Embryonic facial prominence (tissue), 1 donor: ENCODE results near the gene COL18A1.

Experiments used
- DNase-seq: peaks from one replicate; pipeline ENCODE4 v3.0.0-alpha.2; 2016; ENCODE audit errors: extremely low spot score

Gene COL18A1

DNA sequence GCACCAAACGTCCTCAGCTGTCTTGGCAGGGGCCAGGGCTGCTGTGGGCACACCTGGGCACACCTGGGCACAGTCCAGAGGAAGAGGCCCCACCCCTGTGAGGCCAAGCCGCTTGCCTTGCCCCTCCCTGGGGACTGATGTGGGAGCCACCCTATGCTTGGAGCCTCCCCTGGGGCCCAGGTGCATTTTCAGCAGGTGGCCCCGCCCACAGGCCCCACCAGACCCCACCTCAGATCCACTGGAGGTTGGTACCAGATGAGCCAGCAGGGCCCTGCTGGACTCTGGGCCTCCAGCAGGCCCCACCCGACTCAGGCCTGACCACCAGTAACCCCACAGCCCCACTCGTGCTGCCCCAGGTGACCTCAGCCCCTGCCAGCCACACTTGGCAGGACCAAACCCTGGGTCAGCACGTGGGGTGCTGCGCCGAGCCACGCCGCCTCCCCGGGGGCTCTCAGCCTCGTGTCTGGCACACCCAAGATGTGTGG lies 128.4 kb downstream of the COL18A1 start:
- DNase-seq: no peak

DNA sequence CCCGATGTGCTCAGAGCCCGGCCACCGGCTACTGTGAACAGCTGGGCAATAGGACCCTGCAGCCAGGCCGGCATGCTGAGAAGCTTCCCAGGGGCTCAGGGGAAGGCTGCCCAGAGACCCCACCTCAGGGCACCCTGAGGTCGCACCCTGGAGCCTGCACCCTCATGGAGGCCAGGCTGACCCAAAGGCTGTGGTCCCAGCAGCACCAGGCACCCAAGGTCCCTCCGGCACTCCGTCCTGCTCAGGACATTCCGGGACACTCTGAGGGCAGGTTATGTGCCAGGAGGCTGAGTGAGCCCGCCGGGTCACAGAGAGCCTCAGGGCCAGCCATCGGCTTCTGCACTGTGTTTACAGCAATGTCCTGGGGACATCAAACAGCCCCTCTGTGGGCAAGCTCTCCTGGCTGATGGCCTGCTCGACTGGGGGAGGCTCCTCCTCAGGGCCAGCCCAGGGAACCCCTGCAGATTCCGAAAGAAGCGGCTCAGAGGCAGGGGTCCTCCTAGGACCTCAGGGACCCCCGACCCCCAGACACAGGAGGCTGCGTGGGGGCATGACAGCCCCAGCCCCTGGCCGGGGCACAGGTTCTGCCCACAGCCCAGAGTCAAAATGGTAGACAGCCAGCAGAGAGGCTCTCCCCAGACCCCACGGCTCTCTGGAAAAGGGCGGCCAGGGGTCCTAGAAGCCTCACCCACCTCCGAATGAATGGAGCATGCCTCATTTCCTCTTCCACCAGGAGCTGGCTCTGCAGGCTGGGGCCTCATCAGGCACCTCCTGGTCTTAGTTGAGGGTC lies 129.1 kb downstream of the COL18A1 start:
- no peak for DNase-seq

DNA sequence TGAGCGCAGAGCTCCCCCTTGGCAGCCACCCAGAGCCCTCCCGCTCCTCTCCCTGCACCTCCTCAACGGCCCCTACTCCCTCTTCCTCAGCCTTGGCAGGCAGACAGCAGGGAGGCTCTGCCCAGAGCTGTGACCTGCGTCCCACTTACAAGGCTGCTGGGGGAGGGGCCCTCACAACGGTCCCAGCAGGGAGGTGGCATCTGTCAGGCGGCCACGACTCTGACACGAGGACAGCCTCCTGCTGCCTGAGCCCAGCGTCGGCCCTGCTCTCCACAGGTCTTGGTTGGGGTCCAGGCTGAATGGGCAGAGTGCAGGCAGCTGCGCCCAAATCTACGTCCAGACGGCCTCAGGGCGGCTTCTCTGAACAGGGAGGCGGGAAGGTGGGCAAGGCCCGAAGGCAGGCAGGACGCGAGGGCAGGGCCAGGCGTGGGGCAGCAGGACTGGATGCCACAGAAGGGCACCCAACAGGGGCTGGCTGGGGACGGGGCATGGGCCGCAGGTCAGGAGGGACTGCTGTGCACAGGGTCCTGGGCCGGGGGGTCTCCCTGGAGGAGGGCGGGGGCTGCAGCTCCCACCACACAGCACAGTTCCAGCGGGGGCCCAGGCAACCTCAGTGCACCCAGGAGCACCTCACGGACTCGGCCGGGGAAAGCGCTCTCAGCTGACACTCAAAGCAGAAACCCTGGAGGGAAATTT lies 129.8 kb downstream of the COL18A1 start:
- DNase-seq: peak; percentile 48

DNA sequence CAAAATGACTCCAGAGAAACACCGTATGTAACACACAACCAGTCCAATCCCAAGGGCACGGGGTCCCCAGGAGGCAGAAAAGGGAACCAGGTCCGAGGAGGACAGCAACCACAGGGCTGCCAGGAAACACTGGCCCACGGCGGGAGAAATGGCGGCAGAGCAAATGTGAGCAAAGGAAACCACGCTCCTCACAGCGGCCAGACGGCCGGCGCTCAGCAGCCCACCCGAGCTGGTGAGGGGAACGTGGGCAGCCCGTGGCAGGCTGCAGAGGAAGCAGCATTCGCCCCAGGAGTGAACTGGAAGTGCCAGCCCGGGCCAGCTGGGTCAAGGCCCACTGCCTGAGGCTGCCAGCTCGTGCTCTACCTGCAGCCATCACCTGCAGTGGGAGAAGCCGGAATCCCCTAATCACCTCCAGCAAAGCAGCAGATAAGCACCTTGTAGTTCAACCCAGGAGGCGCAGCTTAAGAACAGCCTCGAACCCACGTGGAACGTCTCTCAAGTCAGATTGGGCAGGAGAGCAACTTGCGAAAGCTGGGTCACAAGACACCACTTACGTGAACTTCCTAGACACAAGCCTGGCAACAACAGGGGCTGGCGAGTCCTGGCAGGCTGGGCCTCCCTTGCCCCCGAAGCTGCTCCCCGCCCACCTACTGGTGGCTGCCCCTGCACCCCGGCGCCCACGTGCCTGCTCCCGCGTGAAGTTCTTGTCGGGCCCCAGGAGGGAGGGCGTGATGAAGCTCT lies 130.5 kb downstream of the COL18A1 start:
- no peak for DNase-seq

DNA sequence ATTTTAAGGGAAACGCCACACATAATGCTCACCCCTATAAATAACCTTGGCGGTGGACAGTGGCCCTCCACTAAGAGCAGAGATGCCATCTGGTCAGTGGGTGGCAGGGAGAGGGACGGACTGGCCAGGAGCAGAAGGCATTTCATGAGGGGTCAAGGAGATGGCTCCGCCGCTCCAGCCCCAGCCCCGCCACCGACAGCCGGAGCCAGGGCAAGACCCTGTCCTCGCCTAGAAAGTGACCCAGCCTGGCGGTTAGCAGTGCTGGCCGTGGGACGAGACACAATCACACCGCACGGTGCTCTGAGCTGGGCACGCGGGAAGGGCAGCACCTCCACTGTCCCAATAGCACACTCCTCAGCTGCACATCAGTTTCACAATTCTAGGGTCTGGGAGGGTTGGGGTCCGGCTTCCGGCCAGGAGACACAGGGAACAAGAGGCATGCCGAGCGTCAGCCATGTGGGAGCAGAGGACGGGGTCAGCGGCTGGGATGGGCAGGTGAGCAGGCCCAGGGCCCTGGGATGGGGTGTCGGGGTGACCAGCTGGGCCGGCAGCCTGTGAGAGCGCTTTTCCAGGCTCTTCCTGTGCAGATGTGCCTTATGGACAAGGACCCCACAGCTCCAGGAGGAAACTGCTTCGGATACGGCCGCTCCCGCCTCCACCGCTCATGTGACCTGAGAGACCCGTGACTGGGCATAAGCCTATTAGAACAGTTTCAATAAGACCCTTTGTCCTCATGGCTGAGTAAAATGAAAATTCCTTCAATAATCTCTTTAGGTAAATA lies 131.5 kb downstream of the COL18A1 start:
- DNase-seq: no peak

DNA sequence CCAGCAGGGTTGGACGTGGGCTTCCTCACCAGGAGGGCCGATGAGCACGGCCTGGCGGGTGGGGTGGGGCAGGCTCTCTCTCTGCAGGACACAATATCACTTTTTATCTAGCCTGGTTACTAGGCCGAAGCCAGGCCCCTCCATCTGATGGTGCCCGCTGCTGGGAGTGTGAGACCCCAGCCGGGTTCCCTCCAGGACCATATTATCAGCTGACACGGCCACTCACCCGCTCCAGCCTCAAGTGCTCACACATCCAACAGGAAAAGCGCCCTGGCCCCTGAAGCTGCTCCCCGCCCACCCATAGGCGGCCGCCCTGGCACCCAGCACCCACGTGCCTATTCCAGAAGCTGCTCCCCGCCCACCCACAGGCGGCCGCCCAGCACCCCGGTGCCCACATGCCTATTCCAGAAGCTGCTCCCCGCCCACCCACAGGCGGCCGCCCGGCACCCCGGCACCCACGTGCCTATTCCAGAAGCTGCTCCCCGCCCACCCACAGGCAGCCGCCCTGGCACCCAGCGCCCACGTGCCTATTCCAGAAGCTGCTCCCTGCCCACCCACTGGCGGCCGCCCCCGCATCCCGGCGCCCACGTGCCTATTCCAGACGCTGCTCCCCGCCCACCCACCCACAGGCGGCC lies 132.3 kb downstream of the COL18A1 start:
- DNase-seq: no peak

DNA sequence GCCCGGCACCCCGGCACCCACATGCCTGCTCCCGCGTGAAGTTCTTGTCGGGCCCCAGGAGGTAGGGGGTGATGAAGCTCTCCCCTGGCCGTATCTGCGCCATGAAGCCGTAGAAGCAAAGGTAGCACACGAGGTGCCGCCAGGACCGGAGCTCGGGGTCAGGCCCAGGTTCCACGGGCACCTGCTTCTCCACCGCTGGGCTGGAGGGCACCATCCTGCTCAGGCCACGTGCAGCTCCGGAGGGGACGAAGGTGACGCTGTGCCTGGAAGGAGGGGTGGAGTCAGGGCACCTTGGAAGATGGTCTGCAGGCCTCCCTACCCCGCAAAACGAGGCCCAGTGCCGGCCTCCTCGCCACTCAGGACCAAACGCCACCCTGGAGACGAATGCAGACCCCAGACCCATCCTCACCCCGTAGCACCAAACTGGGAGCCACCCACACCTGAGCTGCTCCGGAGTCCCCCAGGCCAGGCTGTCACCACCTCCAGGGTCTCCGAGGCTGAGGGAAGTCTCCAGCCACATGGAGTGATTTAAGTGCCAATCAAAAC lies 132.9 kb downstream of the COL18A1 start:
- DNase-seq: no peak

DNA sequence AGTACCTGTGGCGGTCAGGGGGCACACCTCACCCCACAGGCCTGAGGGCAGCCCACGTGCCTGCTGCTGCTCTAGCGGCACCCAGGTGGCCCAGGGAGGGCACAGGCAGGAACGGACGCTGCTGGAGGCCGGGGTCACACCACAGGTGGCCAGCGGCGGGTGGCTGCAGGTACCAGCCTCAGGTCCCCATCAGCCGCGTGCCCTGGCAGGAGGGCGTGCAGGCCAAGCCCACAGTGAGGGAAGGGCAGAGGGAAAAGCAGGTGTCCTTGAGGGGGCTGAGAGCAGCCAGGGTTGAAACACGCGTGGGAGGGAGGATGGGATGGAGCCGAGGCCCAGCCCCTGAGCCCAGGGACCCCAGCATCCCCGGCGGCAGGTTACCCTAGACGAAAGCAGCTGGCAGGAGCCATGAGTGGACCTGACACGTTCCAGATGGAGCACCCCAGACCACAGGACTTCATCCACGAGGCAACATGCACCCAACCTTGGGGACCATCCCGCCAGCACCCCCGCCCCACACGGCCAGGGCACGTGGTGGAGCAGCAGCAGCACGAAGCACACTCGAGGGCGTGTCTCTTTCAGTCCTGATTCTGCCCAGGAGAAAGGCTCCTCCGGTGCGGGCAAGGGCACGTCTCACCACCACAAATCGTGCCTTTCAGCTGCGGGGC lies 133.5 kb downstream of the COL18A1 start:
- no peak for DNase-seq

DNA sequence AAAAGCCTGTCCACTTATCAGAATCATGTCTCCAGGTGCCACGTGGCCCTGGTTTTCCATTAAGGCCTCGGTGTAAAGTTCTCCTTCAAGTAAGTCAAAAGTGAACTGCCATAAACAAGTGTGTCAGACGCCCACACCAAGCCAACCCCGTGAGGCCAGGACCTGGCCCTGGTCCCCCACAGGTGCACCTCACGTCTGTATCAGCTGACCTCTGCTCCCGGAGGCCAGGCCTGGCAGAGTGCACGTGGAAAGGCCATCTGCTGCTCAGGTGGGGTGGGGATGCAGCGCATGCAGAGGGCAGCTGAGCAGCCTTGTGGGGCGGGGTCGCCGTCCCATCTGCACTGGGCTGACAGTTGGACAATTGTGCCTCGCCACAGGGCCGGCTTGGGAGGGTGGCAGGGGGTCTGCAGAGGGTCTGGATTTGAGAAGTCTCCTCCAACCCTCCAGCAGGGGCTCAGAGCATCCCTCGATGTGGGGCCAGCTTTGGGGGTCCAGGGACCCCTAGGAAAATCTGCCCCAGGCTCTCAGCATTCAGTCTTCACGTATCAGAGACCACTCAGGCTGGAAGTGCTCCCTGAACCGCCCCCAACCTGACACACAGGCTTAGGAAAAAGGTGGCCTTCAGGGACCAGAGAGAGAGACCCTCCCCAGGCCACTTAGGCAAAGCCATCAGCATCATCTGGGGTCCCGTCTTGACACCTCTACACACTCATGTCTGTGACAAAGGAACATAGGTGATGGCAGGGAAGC lies 134.3 kb downstream of the COL18A1 start:
- no peak for DNase-seq

DNA sequence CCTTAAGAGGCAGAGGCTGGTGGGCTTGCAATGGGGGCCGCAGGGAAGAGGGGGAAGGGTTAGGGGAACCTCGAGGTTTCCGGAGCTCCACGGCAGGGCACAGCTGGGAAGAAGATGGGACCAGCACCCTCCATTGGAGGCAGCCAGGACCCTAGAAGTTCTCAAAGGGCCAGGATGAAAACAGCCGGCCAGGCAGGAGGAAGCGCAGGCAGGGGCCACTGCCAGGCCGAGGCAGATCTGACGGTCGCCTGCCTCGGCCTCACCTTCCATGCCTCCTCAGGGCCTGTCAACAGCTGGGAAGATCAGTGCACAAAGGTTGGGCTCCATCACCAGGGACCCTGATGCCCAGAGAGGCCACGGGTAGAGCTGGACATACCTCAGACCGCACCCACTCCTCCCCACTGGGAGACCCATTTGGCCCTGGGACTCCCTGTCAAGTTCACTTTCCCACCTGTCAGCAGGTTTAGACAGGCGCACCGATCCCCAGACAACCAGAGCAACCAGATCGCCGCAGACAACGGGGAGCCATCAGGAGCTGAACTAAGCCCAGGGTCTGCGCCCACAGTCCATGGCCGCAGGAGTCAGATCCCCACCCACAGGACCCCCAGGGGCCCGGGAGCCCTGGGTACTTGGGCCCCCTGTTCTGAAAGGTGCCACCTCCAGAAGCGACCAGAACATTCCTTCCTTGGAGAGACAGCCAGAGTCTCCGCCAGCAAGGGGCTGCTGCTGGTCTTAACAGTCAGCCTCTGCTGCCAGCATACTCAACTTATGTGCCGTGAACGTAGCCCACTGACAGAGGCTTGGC lies 135.0 kb downstream of the COL18A1 start:
- DNase-seq: no peak

DNA sequence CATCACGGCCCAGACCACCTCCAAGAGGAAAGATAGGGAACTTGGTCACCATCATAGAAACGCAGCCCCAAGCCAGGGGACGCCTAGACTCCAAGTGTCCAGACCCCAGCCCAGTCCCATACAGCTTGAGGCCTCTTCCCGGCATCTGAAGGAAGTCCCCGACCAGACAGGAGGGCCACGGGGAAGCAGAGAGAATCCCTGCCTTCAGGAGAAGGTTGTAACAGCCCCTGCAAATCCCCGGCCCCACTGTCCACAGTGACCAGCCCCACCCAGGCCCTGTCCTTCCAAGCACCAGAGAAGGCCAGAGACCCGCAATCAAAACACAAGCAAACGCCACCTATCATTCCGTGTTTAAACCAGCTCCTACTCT lies 135.6 kb downstream of the COL18A1 start:
- no peak for DNase-seq

DNA sequence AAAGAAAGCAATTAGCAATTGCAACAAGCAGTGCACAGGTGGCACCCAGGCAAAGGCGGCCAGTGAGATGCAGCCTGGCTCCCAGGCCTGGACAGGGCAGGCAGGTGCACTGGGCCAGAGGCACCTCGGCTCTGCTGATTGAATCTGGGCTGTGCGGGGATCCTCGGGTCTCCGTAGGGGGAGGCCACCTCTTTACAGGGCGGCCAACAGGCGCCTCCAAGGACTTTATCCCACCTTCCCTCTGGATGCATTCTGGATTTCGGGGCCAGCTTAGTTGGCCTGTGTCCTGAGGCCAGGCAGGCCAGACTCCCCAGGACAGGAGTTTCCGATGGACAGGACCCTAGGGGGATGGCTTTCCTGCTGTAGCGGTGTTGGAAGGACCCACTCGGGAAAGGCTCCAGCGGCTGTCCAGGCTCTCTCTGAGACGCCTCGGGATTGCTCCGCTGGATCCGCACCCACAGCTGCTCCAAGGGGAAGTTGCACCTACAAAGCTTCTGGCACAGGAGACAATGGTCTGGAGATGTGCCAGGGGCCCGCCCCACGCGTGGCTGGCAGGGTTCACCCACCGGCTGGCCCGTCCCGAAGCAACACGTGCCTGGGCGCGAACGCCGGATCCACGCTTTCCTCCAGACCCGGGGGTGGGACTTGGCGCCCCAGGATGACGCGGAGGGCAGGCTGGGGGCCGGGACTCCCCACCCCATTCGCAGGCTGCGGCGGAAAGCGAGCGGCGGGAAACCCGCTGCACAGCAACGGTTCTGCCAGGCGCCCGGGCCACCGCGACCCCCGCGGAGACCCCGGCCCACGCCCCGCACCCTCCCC lies 136.5 kb downstream of the COL18A1 start:
- no peak for DNase-seq

DNA sequence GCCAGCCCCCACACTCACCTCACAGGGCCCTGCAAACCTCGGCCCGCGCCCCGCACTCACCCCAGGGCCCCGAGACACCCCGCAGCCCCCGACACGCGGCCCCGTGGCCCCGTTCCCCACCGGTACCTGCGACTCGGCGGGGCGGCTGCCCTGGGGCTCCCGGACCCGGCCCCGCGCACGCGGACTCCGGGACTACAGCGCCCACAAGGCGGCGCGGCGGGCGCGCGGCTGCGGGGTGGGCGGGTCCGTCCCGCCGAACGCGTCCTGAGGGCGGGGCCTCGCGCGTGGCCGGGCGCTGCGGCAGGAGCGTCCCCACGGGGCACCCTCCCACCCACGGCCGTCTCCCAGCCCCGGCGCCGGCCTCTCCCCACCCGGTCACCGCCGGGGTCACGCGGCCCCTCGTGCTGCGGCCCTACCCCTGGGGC lies 137.3 kb downstream of the COL18A1 start, which contains the start of gene SLC19A1:
SLC19A1 (minus strand) TSS at position 199 of the 425 bp plus-strand sequence. CDS start 4,481 bp downstream, outside the sequence.
- no peak for DNase-seq

DNA sequence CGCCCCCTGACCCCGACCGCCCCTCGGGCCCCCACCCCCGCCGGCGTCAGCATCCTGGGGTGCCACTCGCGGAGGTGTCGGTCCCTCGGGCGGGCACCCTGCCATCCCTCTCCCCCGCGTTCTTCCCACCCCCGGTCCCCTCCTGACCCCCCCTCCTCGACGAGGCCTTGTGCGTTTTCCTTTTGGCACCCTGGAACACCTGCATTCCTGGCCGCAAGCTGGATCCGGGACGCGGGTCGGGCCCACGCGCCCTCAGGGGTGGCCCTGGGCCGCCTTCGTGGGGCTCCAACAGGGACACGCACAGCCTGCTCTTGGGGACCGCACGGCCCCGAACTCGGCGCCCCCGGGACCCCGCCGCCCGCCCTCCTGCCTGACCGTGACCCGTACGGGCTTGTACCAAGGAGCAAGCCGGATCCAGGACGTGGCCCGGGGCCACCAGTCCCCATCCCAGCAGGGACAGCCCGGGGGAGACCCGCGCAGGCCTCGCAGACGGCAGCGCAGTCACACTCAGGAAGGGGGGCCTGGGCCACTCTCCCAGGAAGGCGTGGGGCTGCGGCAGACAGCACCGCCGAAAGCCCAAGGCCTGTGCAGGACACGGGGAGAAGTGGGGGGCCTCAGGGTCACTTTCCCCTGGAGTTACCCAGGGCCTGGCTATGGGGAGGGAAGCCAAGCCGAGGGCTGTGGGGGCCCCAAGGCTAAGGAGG lies 137.9 kb downstream of the COL18A1 start:
- no peak for DNase-seq

DNA sequence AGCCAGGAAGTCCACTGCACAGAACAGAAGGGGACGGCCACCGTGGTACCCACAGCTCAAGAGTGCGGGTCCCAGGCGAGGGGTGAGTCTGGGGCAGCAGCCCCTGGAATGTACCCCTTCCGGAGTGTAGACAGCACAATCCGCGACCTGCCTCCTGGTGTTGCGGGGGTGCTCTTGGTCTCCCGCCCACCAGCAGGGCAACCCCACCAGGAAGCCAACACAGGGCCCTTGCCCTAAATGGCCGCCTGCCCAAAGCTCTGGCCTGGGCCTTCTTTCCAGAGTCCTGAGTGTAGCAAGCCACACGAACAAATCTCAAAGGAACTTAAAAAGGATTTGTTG lies 138.4 kb downstream of the COL18A1 start:
- DNase-seq: no peak

DNA sequence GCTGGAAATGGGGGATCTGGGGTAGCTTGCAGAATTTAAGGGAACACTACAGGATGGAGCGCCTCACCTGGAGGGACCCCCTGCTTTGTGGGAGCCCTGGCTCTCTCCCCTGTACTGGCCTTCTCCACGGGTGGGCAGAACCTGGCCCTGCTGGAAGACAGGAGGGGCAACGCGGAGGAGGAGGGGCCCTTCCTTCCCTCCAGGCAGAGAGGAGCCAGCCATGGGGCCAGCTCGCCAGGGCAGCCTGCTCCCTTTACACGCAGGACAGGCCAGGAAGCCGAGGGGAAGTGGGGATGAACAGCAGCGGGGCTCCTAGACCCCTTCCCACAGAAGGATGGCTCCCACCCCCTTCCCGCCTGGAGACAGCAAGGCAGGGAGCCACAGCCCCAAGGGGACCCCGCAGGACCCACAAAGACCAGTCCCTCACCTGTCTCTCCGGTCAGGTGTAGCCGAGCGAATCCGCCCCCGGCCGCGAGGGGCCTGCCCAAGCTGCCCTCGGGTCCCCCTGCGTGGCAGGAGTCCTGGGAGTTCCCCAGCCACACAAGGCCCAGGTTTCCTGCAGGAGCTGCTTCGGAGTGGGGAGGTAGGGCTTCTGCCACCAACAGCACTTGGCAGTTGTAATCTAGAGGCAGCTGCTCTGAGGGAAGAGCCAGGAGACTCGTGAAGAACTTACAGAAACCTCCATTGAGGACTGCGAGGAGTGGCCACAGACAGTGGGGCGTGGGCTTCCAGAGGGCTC lies 138.9 kb downstream of the COL18A1 start:
- no peak for DNase-seq
